Rectal smooth muscle tissue (tissue), 1 donor: Measurements from ENCODE around the gene CHRDL2.
"Not testable (repeated sequence)": the region's sequence is repeated elsewhere in the genome, so short reads cannot be mapped to it uniquely, and the experiment has no call there.

ENCODE experiments used
- H3K27ac ChIP-seq: one replicate; pipeline ENCODE4 v1.7.0; 2013; ENCODE audit warnings: low read depth, low read length, inconsistent platforms
- H3K27me3 ChIP-seq: one replicate; pipeline ENCODE4 v1.7.0; 2013; ENCODE audit warnings: low read length; ENCODE audit not compliant: control insufficient read depth, insufficient read depth
- H3K36me3 ChIP-seq: one replicate; pipeline ENCODE4 v1.7.0; 2013; ENCODE audit warnings: low read length; ENCODE audit not compliant: control insufficient read depth, insufficient read depth
- H3K4me1 ChIP-seq: one replicate; pipeline ENCODE4 v1.7.0; 2013; ENCODE audit warnings: low read length; ENCODE audit not compliant: control insufficient read depth, insufficient read depth
- H3K4me3 ChIP-seq: one replicate; pipeline ENCODE4 v1.7.0; 2013; ENCODE audit warnings: low read length
- H3K9ac ChIP-seq: one replicate; pipeline ENCODE4 v1.7.0; 2013; ENCODE audit warnings: low read length

The CHRDL2 gene

DNA sequence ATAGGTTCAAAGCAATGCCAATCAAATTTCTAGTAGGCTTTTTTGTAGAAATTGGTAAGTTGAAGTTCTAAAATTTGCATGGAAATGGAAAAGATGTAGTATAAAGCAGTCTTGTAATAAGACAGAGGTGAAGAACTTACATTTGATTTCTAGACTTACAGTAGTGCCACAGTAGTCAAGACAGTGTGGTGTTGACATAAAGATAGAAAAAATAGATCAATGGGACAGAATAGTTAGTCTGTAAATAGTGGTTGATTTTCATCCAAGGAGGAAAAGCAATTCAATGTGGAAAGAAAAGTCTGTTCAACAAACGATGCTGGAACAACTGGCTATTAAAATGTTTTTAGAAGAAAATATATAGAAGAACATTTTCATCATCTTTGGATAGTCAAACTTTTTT lies 67.9 kb downstream of the CHRDL2 start:
- H3K27me3 ChIP-seq: no peaks in the 10 kb centered on the region
- H3K27ac ChIP-seq: no peak overlapping the region
- H3K9ac ChIP-seq: no peak overlapping the region
- no peaks in the 10 kb centered on the region for H3K36me3 ChIP-seq
- no peaks in the 10 kb centered on the region for H3K4me1 ChIP-seq
- H3K4me3 ChIP-seq: no peak overlapping the region

DNA sequence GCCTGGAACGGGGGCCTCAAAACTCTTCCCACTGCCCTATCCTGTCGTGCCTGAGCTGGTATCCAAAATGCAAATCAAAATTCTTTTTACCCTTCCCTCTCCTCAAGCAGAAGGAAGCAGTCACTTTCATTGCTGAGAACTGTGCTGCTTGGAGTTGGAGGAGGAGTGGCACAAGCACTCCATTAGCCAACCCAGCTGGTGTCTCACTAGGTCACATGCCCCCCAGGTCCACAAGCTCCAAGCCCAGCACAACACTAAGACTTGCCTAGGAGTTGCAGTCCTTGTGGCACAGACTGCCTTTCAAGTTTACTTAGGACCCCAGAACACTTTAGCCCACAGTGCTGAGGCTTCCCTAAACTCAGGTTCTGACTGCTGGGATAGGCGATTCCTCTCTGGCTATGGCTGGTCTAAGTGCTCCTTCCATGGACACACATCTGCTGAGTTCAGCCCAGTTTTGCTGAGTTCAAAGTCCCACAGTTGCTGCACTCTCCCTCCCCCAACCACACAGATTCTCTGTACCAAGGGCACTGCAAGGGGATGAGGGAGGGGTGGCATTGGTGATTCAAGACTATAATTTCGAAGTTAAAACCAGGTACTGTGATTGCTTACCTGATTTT lies 68.6 kb downstream of the CHRDL2 start:
- H3K36me3 ChIP-seq: no peaks in the 10 kb centered on the region
- H3K27me3 ChIP-seq: no peaks in the 10 kb centered on the region
- no peaks in the 10 kb centered on the region for H3K4me1 ChIP-seq
- no peak overlapping the region for H3K4me3 ChIP-seq
- H3K27ac ChIP-seq: no peak overlapping the region
- H3K9ac ChIP-seq: no peak overlapping the region

DNA sequence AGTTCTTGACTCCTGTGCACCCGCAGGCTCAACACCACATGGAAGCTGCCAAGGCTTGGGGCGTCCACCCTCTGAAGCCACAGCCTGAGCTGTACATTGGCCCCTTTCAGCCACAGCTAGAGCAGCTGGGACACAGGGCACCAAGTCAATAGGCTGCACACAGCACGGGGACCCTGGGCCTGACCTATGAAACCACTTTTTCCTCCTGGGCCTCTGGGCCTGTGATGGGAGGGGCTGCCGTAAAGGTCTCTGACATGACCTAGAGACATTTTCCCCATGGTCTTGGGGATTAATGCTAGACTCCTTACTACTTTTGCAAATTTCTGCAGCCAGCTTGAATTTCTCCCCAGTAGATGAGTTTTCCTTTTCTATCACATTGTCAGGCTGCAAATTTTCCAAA lies 72.1 kb downstream of the CHRDL2 start:
- H3K36me3 ChIP-seq, H3K4me1 ChIP-seq, H3K4me3 ChIP-seq, H3K27ac ChIP-seq, H3K9ac ChIP-seq, H3K27me3 ChIP-seq: not testable (repeated sequence)

DNA sequence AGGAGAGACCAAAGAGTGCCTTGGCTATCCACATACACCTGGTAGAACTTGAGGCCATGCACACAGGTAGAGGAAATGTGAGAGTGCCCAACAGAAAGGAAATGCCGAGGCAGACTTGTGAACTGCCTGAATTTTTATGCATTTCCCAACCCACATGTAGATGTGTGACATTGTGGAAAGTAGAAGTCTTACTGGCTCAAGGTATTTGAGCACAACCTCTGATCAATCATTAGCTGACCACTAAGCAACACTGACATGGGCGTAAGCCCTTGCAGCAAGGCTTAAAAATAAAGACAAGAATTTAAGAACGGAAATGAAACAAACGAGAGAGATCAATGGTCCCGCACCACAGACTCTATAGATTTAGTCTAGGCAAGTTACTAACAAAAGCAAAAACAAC lies 76.2 kb downstream of the CHRDL2 start:
- no peak overlapping the region for H3K27ac ChIP-seq
- H3K4me1 ChIP-seq: peaks cover 10% of the 10 kb centered on the region
- H3K9ac ChIP-seq: no peak overlapping the region
- no peaks in the 10 kb centered on the region for H3K36me3 ChIP-seq
- no peak overlapping the region for H3K4me3 ChIP-seq
- no peaks in the 10 kb centered on the region for H3K27me3 ChIP-seq

DNA sequence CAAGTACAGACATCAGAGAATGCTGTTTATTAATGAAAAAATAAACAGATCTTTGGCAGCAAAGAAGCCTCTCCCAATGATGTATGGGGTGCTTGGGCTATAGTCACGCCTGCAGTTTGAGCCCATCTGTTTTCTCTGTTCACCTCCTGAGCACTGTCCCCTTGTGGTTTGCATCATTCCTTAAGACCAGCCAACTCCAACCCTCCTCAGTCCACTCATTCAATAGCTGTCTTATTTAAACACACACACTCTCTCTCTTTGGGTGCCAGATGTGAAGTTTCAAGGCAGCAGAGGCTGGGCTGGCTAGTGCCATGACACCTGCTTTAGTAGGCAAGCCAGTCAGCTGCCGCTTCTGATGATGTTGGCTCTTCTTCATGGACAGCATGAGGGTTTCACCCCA lies 80.7 kb downstream of the CHRDL2 start:
- Histone ChIP-seq H3K36me3 (no peaks in the 10 kb centered on the region), H3K27ac (peak overlapping the region; percentile 67), H3K4me1 (peaks cover 18% of the 10 kb centered on the region), H3K27me3 (no peaks in the 10 kb centered on the region), H3K4me3 (no peak overlapping the region), H3K9ac (no peak overlapping the region)

DNA sequence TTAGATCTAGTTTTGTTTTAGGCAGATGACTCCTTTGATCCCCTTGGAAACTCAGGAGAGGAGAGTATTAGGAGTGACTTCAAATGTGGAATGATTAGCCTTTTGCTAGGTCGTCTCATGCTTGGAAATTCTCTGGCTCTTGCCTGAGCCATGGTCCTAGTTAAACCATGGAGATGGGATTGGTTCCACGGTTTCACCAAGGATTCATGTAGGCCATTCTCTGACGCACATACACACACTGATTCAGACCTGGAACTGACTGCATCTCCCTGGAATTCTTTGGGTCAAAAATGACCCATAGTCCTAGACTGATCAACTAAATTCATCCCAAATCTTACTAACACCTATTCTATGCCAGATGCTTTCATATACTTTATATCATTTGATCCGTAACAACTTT lies 82.3 kb downstream of the CHRDL2 start:
- Histone ChIP-seq H3K27me3 (no peaks in the 10 kb centered on the region), H3K4me1 (peaks cover 33% of the 10 kb centered on the region), H3K36me3 (no peaks in the 10 kb centered on the region), H3K27ac (peak overlapping the region; percentile 67), H3K4me3 (no peak overlapping the region), H3K9ac (no peak overlapping the region)

DNA sequence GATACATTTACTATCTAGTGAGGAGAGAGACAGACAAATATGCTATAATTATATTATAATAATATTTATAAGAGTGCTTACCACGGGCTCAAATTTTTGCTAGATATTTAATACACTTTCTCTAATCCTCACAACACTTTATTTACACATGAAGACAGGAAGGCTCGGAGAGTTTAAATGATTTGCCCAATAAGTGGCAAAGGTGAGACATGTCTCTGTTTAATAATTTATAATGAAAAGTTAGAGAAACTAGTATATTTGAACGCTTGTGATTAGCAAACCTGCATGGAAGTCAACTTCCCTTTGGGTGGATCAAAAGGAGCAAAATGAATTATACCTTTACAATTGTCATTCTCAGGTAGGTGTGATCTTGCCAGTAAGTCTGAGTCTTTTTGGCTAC lies 83.4 kb downstream of the CHRDL2 start:
- H3K27ac ChIP-seq: peak overlapping the region; percentile 68
- H3K36me3 ChIP-seq: no peaks in the 10 kb centered on the region
- H3K27me3 ChIP-seq: no peaks in the 10 kb centered on the region
- H3K9ac ChIP-seq: no peak overlapping the region
- H3K4me1 ChIP-seq: peaks cover 41% of the 10 kb centered on the region
- no peak overlapping the region for H3K4me3 ChIP-seq

DNA sequence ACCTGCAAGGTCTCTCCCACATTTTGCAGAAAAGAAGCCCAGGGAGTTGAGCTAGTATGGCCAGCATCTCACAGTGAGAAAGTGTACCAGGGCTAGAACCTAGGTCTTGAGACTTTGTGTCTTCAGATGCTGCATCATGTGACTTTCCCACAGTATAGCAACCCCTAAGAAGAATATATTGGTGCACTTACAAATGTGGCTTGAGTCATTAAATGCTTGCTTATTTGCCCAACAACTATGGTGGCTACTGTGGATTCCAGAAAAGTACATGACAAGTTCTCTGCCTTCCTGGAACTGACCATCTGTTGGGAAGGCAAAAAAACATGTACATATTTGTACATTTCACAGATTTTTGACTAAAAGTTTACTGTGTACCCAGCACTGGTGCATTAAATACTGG lies 83.8 kb downstream of the CHRDL2 start:
- Histone ChIP-seq H3K4me3 (no peak overlapping the region), H3K4me1 (peaks cover 41% of the 10 kb centered on the region), H3K27ac (peak overlapping the region; percentile 47), H3K27me3 (no peaks in the 10 kb centered on the region), H3K36me3 (no peaks in the 10 kb centered on the region), H3K9ac (no peak overlapping the region)

DNA sequence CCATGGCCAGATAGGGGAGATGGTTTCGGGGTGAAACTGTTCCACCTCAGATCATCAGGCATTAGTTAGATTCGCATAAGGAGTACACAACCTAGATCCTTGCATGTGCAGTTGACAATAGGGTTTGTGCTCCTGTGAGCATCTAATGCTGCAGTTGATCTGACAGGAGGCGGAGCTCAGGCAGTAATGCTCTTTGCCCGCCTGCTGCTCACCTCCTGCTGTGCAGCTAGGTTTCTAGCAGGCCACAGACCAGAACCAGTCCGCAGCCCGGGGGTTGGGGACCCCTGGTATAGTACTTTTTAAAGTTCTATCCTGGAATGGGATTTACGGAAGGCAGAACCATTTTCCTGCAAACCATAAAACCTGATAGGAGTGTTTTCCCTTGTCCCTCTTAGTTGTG lies 84.3 kb downstream of the CHRDL2 start:
- Histone ChIP-seq H3K9ac (no peak overlapping the region), H3K36me3 (no peaks in the 10 kb centered on the region), H3K27ac (peak overlapping the region; percentile 96), H3K4me1 (peaks cover 41% of the 10 kb centered on the region), H3K27me3 (no peaks in the 10 kb centered on the region), H3K4me3 (no peak overlapping the region)
